OCI-LY1 (cell line): ENCODE results near the gene DAPK2.

Source experiments
- H2AFZ ChIP-seq: fragments of 200-600 bp; sonication (generic), shearing (Covaris generic); 2 replicates; pipeline ENCODE4 v1.6.0; 2014; ENCODE audit warnings: antibody characterized with exemption, mild to moderate bottlenecking, low read length
- H3F3A ChIP-seq: fragments of 200-600 bp; sonication (generic), shearing (Covaris generic); 2 replicates; pipeline ENCODE4 v1.6.0; 2014; ENCODE audit warnings: mild to moderate bottlenecking, antibody characterized with exemption, low read length, moderate library complexity; ENCODE audit not compliant: insufficient read depth
- H3K27ac ChIP-seq: fragments of 200-600 bp; sonication (generic); 2 replicates; pipeline ENCODE4 v1.5.1; 2014; ENCODE audit warnings: low read length, mixed run types, mild to moderate bottlenecking, low read depth; ENCODE audit not compliant: poor library complexity, severe bottlenecking
- H3K27me3 ChIP-seq: fragments of 200-600 bp; sonication (generic); 2 replicates; pipeline ENCODE4 v1.6.0; 2014; ENCODE audit warnings: antibody characterized with exemption, mild to moderate bottlenecking, low read length, moderate library complexity; ENCODE audit not compliant: insufficient read depth
- H3K36me3 ChIP-seq: fragments of 200-600 bp; sonication (generic); 2 replicates; pipeline ENCODE4 v1.6.1; 2014; ENCODE audit warnings: mild to moderate bottlenecking, antibody characterized with exemption, low read length, moderate library complexity, mixed read lengths; ENCODE audit not compliant: insufficient read depth
- H3K4me1 ChIP-seq: fragments of 200-600 bp; sonication (generic); 2 replicates; pipeline ENCODE4 v1.5.1; 2014; ENCODE audit warnings: mild to moderate bottlenecking, low read length, moderate library complexity; ENCODE audit not compliant: insufficient read depth, severe bottlenecking
- H3K4me2 ChIP-seq: fragments of 200-600 bp; sonication (generic), shearing (Covaris generic); 2 replicates; pipeline ENCODE4 v1.6.1; 2014; ENCODE audit warnings: low read length
- H3K4me3 ChIP-seq: fragments of 200-600 bp; sonication (generic); 2 replicates; pipeline ENCODE4 v1.5.1; 2014; ENCODE audit warnings: low read length, low read depth, mild to moderate bottlenecking, mixed read lengths; ENCODE audit not compliant: poor library complexity, severe bottlenecking
- H3K79me2 ChIP-seq: fragments of 200-600 bp; shearing (Covaris generic); 2 replicates; pipeline ENCODE4 v1.6.1; 2016; ENCODE audit warnings: mixed run types, low read length, mixed read lengths; ENCODE audit not compliant: insufficient read depth
- H3K9ac ChIP-seq: fragments of 200-600 bp; sonication (generic), shearing (Covaris generic); 2 replicates; pipeline ENCODE4 v1.6.1; 2014; ENCODE audit warnings: mild to moderate bottlenecking, low read length, mixed read lengths
- H3K9me2 ChIP-seq: fragments of 200-600 bp; sonication (generic), shearing (Covaris generic); 2 replicates; pipeline ENCODE4 v1.6.1; 2014; ENCODE audit warnings: low read depth, mild to moderate bottlenecking, low read length, mixed read lengths
- H3K9me3 ChIP-seq: fragments of 200-600 bp; shearing (Covaris generic); 2 replicates; pipeline ENCODE4 v1.6.1; 2014; ENCODE audit warnings: low read length, mixed read lengths
- H4K20me1 ChIP-seq: fragments of 200-600 bp; sonication (generic), shearing (Covaris generic); 2 replicates; pipeline ENCODE4 v1.6.0; 2016; ENCODE audit warnings: mild to moderate bottlenecking, low read length; ENCODE audit not compliant: insufficient read depth
- CTCF ChIP-seq: fragments of 200-600 bp; sonication (generic), shearing (Covaris generic); IDR thresholded peaks from 2 replicates; pipeline ENCODE4 v1.5.1; 2017; ENCODE audit warnings: mild to moderate bottlenecking, antibody characterized with exemption, low read length, moderate library complexity, mixed read lengths
- EZH2 ChIP-seq: fragments of 200-600 bp; sonication (generic), shearing (Covaris generic); IDR thresholded peaks from 2 replicates; pipeline ENCODE4 v1.8.0; 2017; ENCODE audit warnings: borderline replicate concordance, mixed run types, mild to moderate bottlenecking, antibody characterized with exemption, low read length, moderate library complexity, mixed read lengths

DAPK2 gene

GRCh38 chr15:64092864-64093626, 46.8 kb upstream of the DAPK2 start:
- Histone ChIP-seq H3K27me3 (no peaks in the 10 kb centered on the region), H3K79me2 (peaks cover 38% of the 10 kb centered on the region), H3K4me2 (peak overlapping the region; percentile 92), H4K20me1 (no peaks in the 10 kb centered on the region), H3K27ac (peak overlapping the region; percentile 87), H3K4me3 (peak overlapping the region; percentile 97), H3F3A (0 out of 2 replicates have a peak, but pooled peaks cover 5% of the 10 kb centered on the region), H3K9me2 (no peaks in the 10 kb centered on the region), H2AFZ (peak overlapping the region; percentile 50; the same call in 1 of the 2 replicates), H3K9ac (peak overlapping the region; percentile 98), H3K9me3 (peaks cover 3% of the 10 kb centered on the region; the same call in 1 of the 2 replicates), H3K36me3 (peaks cover 14% of the 10 kb centered on the region), H3K4me1 (peaks cover 74% of the 10 kb centered on the region)
- peak; percentile 39; the same call in 1 of the 2 replicates for TF ChIP-seq CTCF
- TF ChIP-seq EZH2 = no peak

- Histone ChIP-seq H3K27me3 (no peaks in the 10 kb centered on the region), H3K27ac (peak overlapping the region; percentile 87), H3K79me2 (peaks cover 30% of the 10 kb centered on the region), H2AFZ (no peak overlapping the region), H3K4me1 (peaks cover 66% of the 10 kb centered on the region), H3K4me2 (peak overlapping the region; percentile 92), H3K4me3 (peak overlapping the region; percentile 97), H3K9ac (peak overlapping the region; percentile 98), H4K20me1 (no peaks in the 10 kb centered on the region), H3F3A (0 out of 2 replicates have a peak, but pooled peaks cover 5% of the 10 kb centered on the region), H3K36me3 (peaks cover 22% of the 10 kb centered on the region), H3K9me3 (peaks cover 8% of the 10 kb centered on the region; the same call in 1 of the 2 replicates), H3K9me2 (no peaks in the 10 kb centered on the region)
- peak; percentile 42; the same call in 1 of the 2 replicates for TF ChIP-seq CTCF
- no peak for TF ChIP-seq EZH2
These were observed 46.0 kb upstream of the DAPK2 start for GRCh38 chr15:64092075-64092820.

- Histone ChIP-seq H3K9ac (peak overlapping the region; percentile 28; the same call in 1 of the 2 replicates), H3K79me2 (peaks cover 16% of the 10 kb centered on the region)
These were observed 44.2 kb upstream of the DAPK2 start for GRCh38 chr15:64090527-64090926.

More at GRCh38 chr15:64090527-64090926, 44.2 kb upstream of the DAPK2 start:
- no peaks in the 10 kb centered on the region for H4K20me1 ChIP-seq
- H3K27ac ChIP-seq = peak overlapping the region; percentile 76
- peak overlapping the region; percentile 16 for H3K4me3 ChIP-seq
- no peak overlapping the region for H2AFZ ChIP-seq
- H3K27me3 ChIP-seq = no peaks in the 10 kb centered on the region
- peaks cover 32% of the 10 kb centered on the region for H3K36me3 ChIP-seq
- TF ChIP-seq EZH2 (no peak), CTCF (no peak)
- no peaks in the 10 kb centered on the region for H3K9me2 ChIP-seq
- peak overlapping the region; percentile 55 for H3K4me2 ChIP-seq
- peaks cover 8% of the 10 kb centered on the region; the same call in 1 of the 2 replicates for H3K9me3 ChIP-seq
- 0 out of 2 replicates have a peak, but pooled peaks cover 5% of the 10 kb centered on the region for H3F3A ChIP-seq
- peaks cover 57% of the 10 kb centered on the region for H3K4me1 ChIP-seq
